ENCODE results near the gene FOXN1.

GRCh38 chr17:28468781-28469180 lies 37.4 kb upstream of the FOXN1 start:
- no peak for TF ChIP-seq CTCF (IDR thresholded peaks at IDR 0.05)
- TF ChIP-seq POLR2A (IDR thresholded peaks at IDR 0.05), result no peak
- TF ChIP-seq POLR2AphosphoS5 (IDR thresholded peaks at IDR 0.05), result no peak
- TF ChIP-seq EP300 (IDR thresholded peaks at IDR 0.05; ENCODE audit: low read depth), result no peak

Data from transverse colon (tissue), 4 donors.